Hepatocyte (in vitro differentiated cells): ENCODE data around the gene KCNQ1. TPM values are rescaled to one million over a fixed set of nuclear protein-coding genes. Genes with fewer than 3 reads are reported as not detected.

Source experiments
- DNase-seq: peaks from one replicate; pipeline ENCODE4 v3.0.0-alpha.2; 2016; ENCODE audit warnings: low spot score
- H2AFZ ChIP-seq: fragments of 200-600 bp; sonication (generic); 2 replicates; pipeline ENCODE4 v1.6.0; 2016; ENCODE audit warnings: antibody characterized with exemption, mild to moderate bottlenecking
- H3K27ac ChIP-seq: fragments of 200-600 bp; sonication (generic); 2 replicates; pipeline ENCODE4 v1.5.1; 2016; ENCODE audit warnings: mild to moderate bottlenecking
- H3K27me3 ChIP-seq: fragments of 200-600 bp; sonication (generic); 2 replicates; pipeline ENCODE4 v1.6.1; 2016
- H3K36me3 ChIP-seq: fragments of 200-600 bp; sonication (generic); replicated peaks from 2 replicates; pipeline ENCODE4 v1.5.1; 2016; ENCODE audit warnings: low read depth; ENCODE audit not compliant: insufficient read depth
- H3K4me1 ChIP-seq: fragments of 200-600 bp; sonication (generic); 2 replicates; pipeline ENCODE4 v1.5.1; 2016; ENCODE audit warnings: mild to moderate bottlenecking, moderate library complexity; ENCODE audit not compliant: insufficient read depth
- H3K4me2 ChIP-seq: fragments of 200-600 bp; sonication (generic); 2 replicates; pipeline ENCODE4 v1.6.0; 2016
- H3K4me3 ChIP-seq: fragments of 200-600 bp; sonication (generic); 2 replicates; pipeline ENCODE4 v1.5.1; 2016; ENCODE audit warnings: mild to moderate bottlenecking
- H3K79me2 ChIP-seq: fragments of 200-600 bp; sonication (generic); 2 replicates; pipeline ENCODE4 v1.6.0; 2017; ENCODE audit warnings: mild to moderate bottlenecking
- H3K9me2 ChIP-seq: fragments of 200-600 bp; sonication (generic); replicated peaks from 2 replicates; pipeline ENCODE4 v1.6.0; 2017; ENCODE audit warnings: mild to moderate bottlenecking; ENCODE audit not compliant: insufficient read depth
- H3K9me3 ChIP-seq: fragments of 200-600 bp; sonication (generic); 2 replicates; pipeline ENCODE4 v1.5.1; 2016; ENCODE audit warnings: low read depth, mild to moderate bottlenecking
- H4K20me1 ChIP-seq: fragments of 200-600 bp; sonication (generic); 2 replicates; pipeline ENCODE4 v1.6.0; 2016; ENCODE audit warnings: mild to moderate bottlenecking; ENCODE audit not compliant: insufficient read depth, poor library complexity, severe bottlenecking
- CTCF ChIP-seq: fragments of 200-600 bp; sonication (generic); IDR thresholded peaks from 2 replicates; pipeline ENCODE4 v1.5.1; 2016; ENCODE audit warnings: antibody characterized with exemption, mild to moderate bottlenecking; ENCODE audit not compliant: poor library complexity
- EZH2 ChIP-seq: fragments of 200-600 bp; sonication (generic); IDR thresholded peaks from 2 replicates; pipeline ENCODE4 v1.6.1; 2016; ENCODE audit warnings: antibody characterized with exemption, mild to moderate bottlenecking, borderline replicate concordance
- EZH2phosphoT487 ChIP-seq: fragments of 200-600 bp; sonication (generic); IDR thresholded peaks from one replicate; pipeline ENCODE4 v1.6.1; 2018; ENCODE audit warnings: antibody characterized with exemption, mild to moderate bottlenecking, low read depth, moderate library complexity; ENCODE audit not compliant: unreplicated experiment, severe bottlenecking
- WGBS: methylation state at CpG from one replicate; pipeline ENCODE4 v1.1.6; 2016; ENCODE audit warnings: low lambda C conversion rate; ENCODE audit errors: missing lambda C conversion rate; 5-methylcytosine and 5-hydroxymethylcytosine counted together
- polyA plus RNA-seq: library from polyadenylated mRNA; unstranded; fragments of >200 nt; fragmentation: Nextera tagmentation; extraction: Ambion mirVana; gene quantifications from 2 replicates; pipeline ENCODE4 v1.2.1, GENCODE V29; 2016
- total RNA-seq: library from RNA; depleted of rRNA; stranded (reverse); fragments of >200 nt; gene quantifications from 2 replicates; pipeline ENCODE4 v1.2.3, GENCODE V29; 2014

Gene KCNQ1
- total and polyA plus RNA-seq, 2 experiments from 2014 or later: 1.8 to 6.4 TPM

GRCh38 chr11:2541881-2542361 is 97.1 kb downstream of the KCNQ1 start:
- Histone ChIP-seq H3K4me1 (no peaks in the 10 kb centered on the region), H3K36me3 (no peaks in the 10 kb centered on the region), H4K20me1 (no peaks in the 10 kb centered on the region), H3K9me2 (no peaks in the 10 kb centered on the region), H2AFZ (no peak overlapping the region), H3K27me3 (no peaks in the 10 kb centered on the region), H3K4me3 (no peak overlapping the region), H3K9me3 (no peaks in the 10 kb centered on the region), H3K79me2 (no peaks in the 10 kb centered on the region), H3K27ac (no peak overlapping the region), H3K4me2 (no peak overlapping the region)
- WGBS: 95% methylated on average over 11 of the region's 14 CpGs
- TF ChIP-seq CTCF (no peak), EZH2phosphoT487 (no peak), EZH2 (no peak)
- no peak for DNase-seq

- H3K9me3 ChIP-seq: no peaks in the 10 kb centered on the region
- no peaks in the 10 kb centered on the region for H3K9me2 ChIP-seq
- H3K27ac ChIP-seq: no peak overlapping the region
- H3K36me3 ChIP-seq: no peaks in the 10 kb centered on the region
- TF ChIP-seq EZH2phosphoT487 (no peak), CTCF (no peak), EZH2 (no peak)
- H3K4me3 ChIP-seq: no peak overlapping the region
- H3K79me2 ChIP-seq: no peaks in the 10 kb centered on the region
- H3K4me1 ChIP-seq: no peaks in the 10 kb centered on the region
- no peak overlapping the region for H3K4me2 ChIP-seq
- H3K27me3 ChIP-seq: no peaks in the 10 kb centered on the region
- 89% methylated on average over 10 of the region's 10 CpGs for WGBS
- no peaks in the 10 kb centered on the region for H4K20me1 ChIP-seq
- no peak for DNase-seq
- H2AFZ ChIP-seq: no peak overlapping the region
Observed at GRCh38 chr11:2542406-2542805, 97.6 kb downstream of the KCNQ1 start.

- TF ChIP-seq EZH2phosphoT487 (no peak), EZH2 (no peak), CTCF (no peak)
- no peaks in the 10 kb centered on the region for H3K9me3 ChIP-seq
- WGBS: 93% methylated on average over 16 of the region's 16 CpGs
- no peak overlapping the region for H2AFZ ChIP-seq
- no peaks in the 10 kb centered on the region for H3K4me1 ChIP-seq
- H4K20me1 ChIP-seq: no peaks in the 10 kb centered on the region
- no peak for DNase-seq
- H3K9me2 ChIP-seq: no peaks in the 10 kb centered on the region
- H3K36me3 ChIP-seq: no peaks in the 10 kb centered on the region
- no peak overlapping the region for H3K4me2 ChIP-seq
- H3K4me3 ChIP-seq: no peak overlapping the region
- H3K27ac ChIP-seq: no peak overlapping the region
- H3K27me3 ChIP-seq: no peaks in the 10 kb centered on the region
- no peaks in the 10 kb centered on the region for H3K79me2 ChIP-seq
Observed at GRCh38 chr11:2547806-2548205, 103.0 kb downstream of the KCNQ1 start.

GRCh38 chr11:2548596-2548995 is 103.8 kb downstream of the KCNQ1 start:
- TF ChIP-seq CTCF (no peak), EZH2 (no peak), EZH2phosphoT487 (no peak)
- WGBS: 92% methylated on average over 12 of the region's 12 CpGs

More at GRCh38 chr11:2548596-2548995, 103.8 kb downstream of the KCNQ1 start:
- no peaks in the 10 kb centered on the region for H4K20me1 ChIP-seq
- H3K4me1 ChIP-seq: no peaks in the 10 kb centered on the region
- H3K79me2 ChIP-seq: no peaks in the 10 kb centered on the region
- H2AFZ ChIP-seq: no peak overlapping the region
- no peaks in the 10 kb centered on the region for H3K9me3 ChIP-seq
- H3K27ac ChIP-seq: no peak overlapping the region
- DNase-seq: no peak
- no peaks in the 10 kb centered on the region for H3K36me3 ChIP-seq
- H3K4me3 ChIP-seq: no peak overlapping the region
- no peaks in the 10 kb centered on the region for H3K9me2 ChIP-seq
- H3K27me3 ChIP-seq: no peaks in the 10 kb centered on the region
- no peak overlapping the region for H3K4me2 ChIP-seq
